ENCODE measurements around the gene CACNA1E. TPM values are rescaled to one million over a fixed set of nuclear protein-coding genes. Genes with fewer than 3 reads are reported as not detected.

Gene CACNA1E
- total and polyA plus RNA-seq, 2 of the 13 experiments (the other 11 are each of a cell fraction or from before 2014, with no cell fraction given), result not detected

DNA sequence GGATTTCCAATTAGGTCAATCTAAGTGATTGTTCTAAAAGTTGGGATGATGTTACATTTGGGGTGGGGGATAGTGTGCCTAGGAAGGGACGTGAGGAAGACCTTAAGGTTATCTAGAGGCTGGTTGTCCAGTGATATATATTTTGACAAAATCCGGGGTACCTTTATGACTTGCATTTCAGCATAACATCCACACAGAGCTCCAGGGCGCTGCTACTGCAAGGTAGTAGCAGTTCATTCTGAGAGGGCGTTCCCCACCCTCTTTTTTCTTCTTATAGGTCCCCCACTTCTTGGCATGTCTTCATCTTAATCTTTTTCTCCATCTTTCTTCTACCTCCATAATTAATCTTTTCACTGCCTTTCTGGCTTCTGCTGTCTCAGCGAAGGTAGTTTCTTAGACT, 161.9 kb downstream of the CACNA1E start:
- no peak for FAIRE-seq
- in situ Hi-C loops (cut with HindIII; ENCODE audit: extremely low pct_ligation_motif_present, low pct_unique_long_range_greater_than_20kb), result no loop called here

More for the DNA sequence above, 161.9 kb downstream of the CACNA1E start:
- 9% methylated on average over 5 of the region's 5 CpGs for WGBS (ENCODE audit: low lambda C conversion rate)
- ChIA-PET POLR2A (no interaction called here), CTCF (ENCODE audit: low intra/inter-chr PET ratio, low total read pairs) (no interaction called here)
- H4K20me1 ChIP-seq (ENCODE audit: insufficient read depth, low read length), result no peaks in the 10 kb centered on the region
- no peak overlapping the region for H3K4me2 ChIP-seq (ENCODE audit: low read depth, low read length)
- TF ChIP-seq BRD4 (CRISPR knock-in tag; IDR thresholded peaks at IDR 0.05) (no peak), ZNF30 (CRISPR knock-in tag; IDR thresholded peaks at IDR 0.05) (no peak), POLR2AphosphoS5 (IDR thresholded peaks at IDR 0.05; ENCODE audit: low read depth, low read length) (no peak), GFI1 (CRISPR knock-in tag; IDR thresholded peaks at IDR 0.05; ENCODE audit: borderline replicate concordance) (no peak), MTF2 (CRISPR knock-in tag; IDR thresholded peaks at IDR 0.05; ENCODE audit: borderline replicate concordance) (no peak), ZNF235 (CRISPR knock-in tag; IDR thresholded peaks at IDR 0.05; ENCODE audit: borderline replicate concordance) (no peak), ZNF652 (CRISPR knock-in tag; IDR thresholded peaks at IDR 0.05; ENCODE audit: borderline replicate concordance, low read depth) (no peak), ZNF598 (CRISPR knock-in tag; IDR thresholded peaks at IDR 0.05; ENCODE audit: borderline replicate concordance) (no peak), GABPA (IDR thresholded peaks at IDR 0.05; ENCODE audit: low read depth, low read length) (no peak), GABPA (CRISPR knock-in tag; IDR thresholded peaks at IDR 0.05; ENCODE audit: low read depth) (no peak), CEBPG (CRISPR knock-in tag; IDR thresholded peaks at IDR 0.05) (no peak)
- TF ChIP-seq, protein P1, sequence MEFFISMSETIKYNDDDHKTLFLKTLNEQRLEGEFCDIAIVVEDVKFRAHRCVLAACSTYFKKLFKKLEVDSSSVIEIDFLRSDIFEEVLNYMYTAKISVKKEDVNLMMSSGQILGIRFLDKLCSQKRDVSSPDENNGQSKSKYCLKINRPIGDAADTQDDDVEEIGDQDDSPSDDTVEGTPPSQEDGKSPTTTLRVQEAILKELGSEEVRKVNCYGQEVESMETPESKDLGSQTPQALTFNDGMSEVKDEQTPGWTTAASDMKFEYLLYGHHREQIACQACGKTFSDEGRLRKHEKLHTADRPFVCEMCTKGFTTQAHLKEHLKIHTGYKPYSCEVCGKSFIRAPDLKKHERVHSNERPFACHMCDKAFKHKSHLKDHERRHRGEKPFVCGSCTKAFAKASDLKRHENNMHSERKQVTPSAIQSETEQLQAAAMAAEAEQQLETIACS (CRISPR knock-in tag; IDR thresholded peaks at IDR 0.05), result no peak
- TF ChIP-seq, protein P2, sequence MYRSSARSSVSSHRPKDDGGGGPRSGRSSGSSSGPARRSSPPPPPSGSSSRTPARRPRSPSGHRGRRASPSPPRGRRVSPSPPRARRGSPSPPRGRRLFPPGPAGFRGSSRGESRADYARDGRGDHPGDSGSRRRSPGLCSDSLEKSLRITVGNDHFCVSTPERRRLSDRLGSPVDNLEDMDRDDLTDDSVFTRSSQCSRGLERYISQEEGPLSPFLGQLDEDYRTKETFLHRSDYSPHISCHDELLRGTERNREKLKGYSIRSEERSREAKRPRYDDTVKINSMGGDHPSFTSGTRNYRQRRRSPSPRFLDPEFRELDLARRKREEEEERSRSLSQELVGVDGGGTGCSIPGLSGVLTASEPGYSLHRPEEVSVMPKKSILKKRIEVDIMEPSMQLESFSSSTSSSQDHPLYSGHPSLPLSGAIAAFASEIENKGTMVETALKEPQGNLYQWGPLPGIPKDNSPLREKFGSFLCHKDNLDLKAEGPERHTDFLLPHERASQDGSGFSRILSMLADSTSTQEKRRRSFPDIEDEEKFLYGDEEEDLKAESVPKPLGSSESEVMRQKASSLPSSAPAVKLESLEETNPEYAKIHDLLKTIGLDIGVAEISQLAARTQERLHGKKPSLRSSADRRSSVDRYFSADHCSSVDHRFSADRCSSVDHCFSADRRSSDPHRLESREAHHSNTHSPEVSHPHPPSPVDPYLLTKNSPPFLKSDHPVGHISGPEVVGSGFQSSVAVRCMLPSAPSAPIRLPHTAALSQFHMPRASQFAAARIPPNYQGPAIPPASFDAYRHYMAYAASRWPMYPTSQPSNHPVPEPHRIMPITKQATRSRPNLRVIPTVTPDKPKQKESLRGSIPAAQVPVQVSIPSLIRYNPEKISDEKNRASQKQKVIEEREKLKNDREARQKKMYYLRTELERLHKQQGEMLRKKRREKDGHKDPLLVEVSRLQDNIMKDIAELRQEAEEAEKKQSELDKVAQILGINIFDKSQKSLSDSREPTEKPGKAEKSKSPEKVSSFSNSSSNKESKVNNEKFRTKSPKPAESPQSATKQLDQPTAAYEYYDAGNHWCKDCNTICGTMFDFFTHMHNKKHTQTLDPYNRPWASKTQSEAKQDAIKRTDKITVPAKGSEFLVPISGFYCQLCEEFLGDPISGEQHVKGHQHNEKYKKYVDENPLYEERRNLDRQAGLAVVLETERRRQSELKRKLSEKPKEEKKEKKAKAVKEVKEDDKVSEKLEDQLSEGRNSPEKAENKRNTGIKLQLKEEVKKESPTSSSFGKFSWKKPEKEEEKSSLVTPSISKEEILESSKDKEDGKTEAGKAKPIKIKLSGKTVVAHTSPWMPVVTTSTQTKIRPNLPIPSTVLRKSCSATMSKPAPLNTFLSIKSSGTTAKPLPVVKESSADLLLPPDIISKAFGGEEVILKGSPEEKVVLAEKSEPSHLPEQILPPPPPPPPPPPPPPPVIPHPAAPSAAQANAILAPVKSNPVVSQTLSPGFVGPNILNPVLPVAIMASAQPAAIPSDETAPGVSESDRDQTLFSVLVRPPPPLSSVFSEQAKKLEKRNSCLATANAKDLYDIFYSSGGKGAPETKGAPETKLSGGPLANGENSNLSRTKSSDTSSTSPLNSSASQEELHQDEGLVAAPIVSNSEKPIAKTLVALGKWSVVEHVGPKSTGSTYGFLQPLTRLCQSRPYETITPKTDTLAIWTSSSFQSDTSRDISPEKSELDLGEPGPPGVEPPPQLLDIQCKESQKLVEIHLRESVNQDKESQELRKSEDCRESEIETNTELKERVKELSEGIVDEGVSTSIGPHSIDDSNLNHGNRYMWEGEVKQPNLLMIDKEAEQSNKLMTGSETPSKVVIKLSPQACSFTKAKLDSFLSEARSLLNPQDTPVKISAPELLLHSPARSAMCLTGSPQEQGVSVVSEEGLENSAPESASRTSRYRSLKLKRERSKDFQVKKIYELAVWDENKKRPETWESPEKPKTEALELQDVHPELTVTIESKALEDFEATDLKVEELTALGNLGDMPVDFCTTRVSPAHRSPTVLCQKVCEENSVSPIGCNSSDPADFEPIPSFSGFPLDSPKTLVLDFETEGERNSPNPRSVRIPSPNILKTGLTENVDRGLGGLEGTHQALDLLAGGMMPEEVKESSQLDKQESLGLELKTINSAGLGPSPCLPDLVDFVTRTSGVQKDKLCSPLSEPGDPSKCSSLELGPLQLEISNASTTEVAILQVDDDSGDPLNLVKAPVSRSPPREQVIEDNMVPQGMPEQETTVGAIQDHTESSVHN (CRISPR knock-in tag; IDR thresholded peaks at IDR 0.05), result no peak
- no peak overlapping the region for H2AFZ ChIP-seq (ENCODE audit: low read length)
- no peaks in the 10 kb centered on the region for H3K79me2 ChIP-seq (ENCODE audit: insufficient read depth, low read length)
- DNase-seq (ENCODE audit: low spot score) (no peak), ATAC-seq (no peak)
- no peak overlapping the region for H3K27ac ChIP-seq (ENCODE audit: extremely low read length, insufficient read depth, low read length)
- no peaks in the 10 kb centered on the region for H3K36me3 ChIP-seq (replicated peaks in 1 of 2; ENCODE audit: control insufficient read depth in 1 of 2, insufficient read depth in 2 of 2, low read length in 2 of 2)
- no peak overlapping the region for H3K4me3 ChIP-seq (replicated peaks in 1 of 3; ENCODE audit: insufficient read depth in 1 of 3, low read depth in 2 of 3, low read length in 3 of 3)
- BruUV-seq (replicated peaks), result no TSS peak
- H3K4me1 ChIP-seq (ENCODE audit: insufficient read depth, low read length), result no peaks in the 10 kb centered on the region
- intact Hi-C loops (cut with micrococcal nuclease; ENCODE audit: unreplicated experiment), result no loop called here
- no peaks in the 10 kb centered on the region for H3K9me3 ChIP-seq (ENCODE audit: low read length)
- H3K9ac ChIP-seq (ENCODE audit: insufficient read depth, low read depth, low read length), result no peak overlapping the region
- H3K27me3 ChIP-seq (ENCODE audit: control insufficient read depth in 1 of 2, insufficient read depth in 2 of 2, low read length in 2 of 2), result peaks cover 0 to 11% of the 10 kb centered on the region in 2 experiments; a peak in 1 of 5 replicates

Data from HepG2 (cell line).